HEK293 (cell line): ENCODE results near the gene KRT6A.
A peak's percentile ranks its signal among the peaks of the same experiment; 100 is the strongest.

Source experiments
- CTCF ChIA-PET: fragments of 350-600 bp; formaldehyde crosslinking; extraction: SDS; loops from one replicate; lab custom pipeline; 2021; ENCODE audit warnings: antibody characterized with exemption; lab: Yijun Ruan, JAX
- POLR2A ChIA-PET: fragments of 300-600 bp; formaldehyde crosslinking; extraction: SDS; loops from one replicate; lab custom pipeline; 2020; ENCODE audit warnings: antibody characterized with exemption, inconsistent platforms; lab: Yijun Ruan, JAX
- H3K27ac ChIP-seq: fragments of 200-500 bp; sonication (Bioruptor generic); 2 replicates; pipeline ENCODE4 v1.5.1; 2014; ENCODE audit warnings: low read depth, low read length, control low read depth, inconsistent platforms; ENCODE audit errors: extremely low read depth
- H3K36me3 ChIP-seq, 2 experiments: fragments of 200-500 bp in 1 of 2; sonication (Bioruptor generic) in 1 of 2; 1 replicate in 1 of 2; 2 replicates in 1 of 2; pipeline ENCODE4 v1.5.1; 2014 to 2017; ENCODE audit warnings: inconsistent platforms in 2 of 2, low read length in 2 of 2; ENCODE audit not compliant: control insufficient read depth in 2 of 2, insufficient read depth in 1 of 2
- H3K4me1 ChIP-seq: fragments of 200-500 bp; sonication (Bioruptor generic); 2 replicates; pipeline ENCODE4 v1.5.1; 2014; ENCODE audit warnings: mild to moderate bottlenecking, low read length, inconsistent platforms; ENCODE audit not compliant: control insufficient read depth, insufficient read depth
- H3K4me3 ChIP-seq: 2 replicates; pipeline ENCODE4 v1.5.1; 2011; ENCODE audit warnings: low read depth, mild to moderate bottlenecking, control low read depth, low read length, moderate library complexity
- H3K9me3 ChIP-seq: fragments of 200-500 bp; sonication (Bioruptor generic); 2 replicates; pipeline ENCODE4 v1.5.1; 2014; ENCODE audit warnings: low read depth, low read length, inconsistent platforms; ENCODE audit not compliant: control insufficient read depth, insufficient read depth
- EGR2 ChIP-seq: fragments of 450-650 bp; formaldehyde crosslinking; IDR thresholded peaks from 2 replicates; pipeline ENCODE4 v1.5.1; 2016; ENCODE audit warnings: low read depth, missing biosample characterization, missing genetic modification characterization
- GLIS1 ChIP-seq: fragments of 450-650 bp; formaldehyde crosslinking; IDR thresholded peaks from 2 replicates; pipeline ENCODE4 v1.5.1; 2016; ENCODE audit warnings: missing biosample characterization, missing genetic modification characterization
- INSM2 ChIP-seq: fragments of 450-650 bp; formaldehyde crosslinking; IDR thresholded peaks from 2 replicates; pipeline ENCODE4 v1.5.1; 2016; ENCODE audit warnings: missing biosample characterization, missing genetic modification characterization
- KLF16 ChIP-seq: fragments of 450-650 bp; formaldehyde crosslinking; IDR thresholded peaks from 2 replicates; pipeline ENCODE4 v1.5.1; 2017; ENCODE audit warnings: missing biosample characterization, missing genetic modification characterization
- OSR2 ChIP-seq: fragments of 450-650 bp; formaldehyde crosslinking; IDR thresholded peaks from 2 replicates; pipeline ENCODE4 v1.5.1; 2016; ENCODE audit warnings: missing biosample characterization, missing genetic modification characterization
- PRDM10 ChIP-seq: fragments of 450-650 bp; formaldehyde crosslinking; IDR thresholded peaks from 2 replicates; pipeline ENCODE4 v1.5.1; 2016; ENCODE audit warnings: missing biosample characterization, missing genetic modification characterization
- ZBTB17 ChIP-seq: fragments of 450-650 bp; formaldehyde crosslinking; IDR thresholded peaks from 2 replicates; pipeline ENCODE4 v1.5.1; 2016; ENCODE audit warnings: missing biosample characterization, missing genetic modification characterization
- ZFHX2 ChIP-seq: fragments of 450-650 bp; formaldehyde crosslinking; conservative IDR thresholded peaks from 2 replicates; pipeline ENCODE4 v1.5.1; 2016; ENCODE audit warnings: missing biosample characterization, missing genetic modification characterization
- ZFP37 ChIP-seq: fragments of 450-650 bp; formaldehyde crosslinking; IDR thresholded peaks from 2 replicates; pipeline ENCODE4 v1.5.1; 2016; ENCODE audit warnings: missing biosample characterization, missing genetic modification characterization
- ZNF335 ChIP-seq: fragments of 450-650 bp; formaldehyde crosslinking; conservative IDR thresholded peaks from 2 replicates; pipeline ENCODE4 v1.5.1; 2016; ENCODE audit warnings: missing biosample characterization, missing genetic modification characterization
- ZNF341 ChIP-seq: fragments of 450-650 bp; formaldehyde crosslinking; IDR thresholded peaks from 2 replicates; pipeline ENCODE4; 2016; ENCODE audit warnings: low read depth, missing biosample characterization, missing genetic modification characterization
- ZNF350 ChIP-seq: fragments of 450-650 bp; formaldehyde crosslinking; IDR thresholded peaks from 2 replicates; pipeline ENCODE4 v1.5.0; 2017; ENCODE audit warnings: missing biosample characterization, mild to moderate bottlenecking, missing genetic modification characterization
- ZNF366 ChIP-seq: fragments of 450-650 bp; formaldehyde crosslinking; conservative IDR thresholded peaks from 2 replicates; pipeline ENCODE4 v1.5.1; 2016; ENCODE audit warnings: missing biosample characterization, missing genetic modification characterization
- ZNF394 ChIP-seq: fragments of 450-650 bp; formaldehyde crosslinking; IDR thresholded peaks from 2 replicates; pipeline ENCODE4 v1.5.1; 2016; ENCODE audit warnings: missing biosample characterization, missing genetic modification characterization, mild to moderate bottlenecking, moderate library complexity, borderline replicate concordance
- ZNF398 ChIP-seq: fragments of 450-650 bp; formaldehyde crosslinking; IDR thresholded peaks from 2 replicates; pipeline ENCODE4 v1.5.1; 2017; ENCODE audit warnings: missing biosample characterization, missing genetic modification characterization
- ZNF596 ChIP-seq: fragments of 450-650 bp; IDR thresholded peaks from 2 replicates; pipeline ENCODE4 v1.5.0; 2018; ENCODE audit warnings: missing biosample characterization, mild to moderate bottlenecking, missing genetic modification characterization, moderate library complexity
- ZNF600 ChIP-seq: fragments of 450-650 bp; formaldehyde crosslinking; IDR thresholded peaks from 2 replicates; pipeline ENCODE4 v1.5.1; 2016; ENCODE audit warnings: missing biosample characterization, missing genetic modification characterization
- ZNF654 ChIP-seq: fragments of 450-650 bp; formaldehyde crosslinking; IDR thresholded peaks from 2 replicates; pipeline ENCODE4 v1.5.1; 2016; ENCODE audit warnings: low read depth, missing biosample characterization, missing genetic modification characterization
- ZNF692 ChIP-seq: fragments of 450-650 bp; formaldehyde crosslinking; IDR thresholded peaks from 2 replicates; pipeline ENCODE4 v1.5.1; 2016; ENCODE audit warnings: missing biosample characterization, missing genetic modification characterization
- ZNF785 ChIP-seq: fragments of 450-650 bp; formaldehyde crosslinking; IDR thresholded peaks from 2 replicates; pipeline ENCODE4 v1.5.1; 2016; ENCODE audit warnings: missing biosample characterization, missing genetic modification characterization
- TF ChIP-seq, protein P1 (sequence below): fragments of 450-650 bp; formaldehyde crosslinking; IDR thresholded peaks from 2 replicates; pipeline ENCODE4 v1.5.1; 2016; ENCODE audit warnings: missing biosample characterization, missing genetic modification characterization
- TF ChIP-seq, protein P2 (sequence below): fragments of 450-650 bp; formaldehyde crosslinking; IDR thresholded peaks from 2 replicates; pipeline ENCODE4 v1.5.1; 2016; ENCODE audit warnings: missing biosample characterization, missing genetic modification characterization

KRT6A gene

DNA sequence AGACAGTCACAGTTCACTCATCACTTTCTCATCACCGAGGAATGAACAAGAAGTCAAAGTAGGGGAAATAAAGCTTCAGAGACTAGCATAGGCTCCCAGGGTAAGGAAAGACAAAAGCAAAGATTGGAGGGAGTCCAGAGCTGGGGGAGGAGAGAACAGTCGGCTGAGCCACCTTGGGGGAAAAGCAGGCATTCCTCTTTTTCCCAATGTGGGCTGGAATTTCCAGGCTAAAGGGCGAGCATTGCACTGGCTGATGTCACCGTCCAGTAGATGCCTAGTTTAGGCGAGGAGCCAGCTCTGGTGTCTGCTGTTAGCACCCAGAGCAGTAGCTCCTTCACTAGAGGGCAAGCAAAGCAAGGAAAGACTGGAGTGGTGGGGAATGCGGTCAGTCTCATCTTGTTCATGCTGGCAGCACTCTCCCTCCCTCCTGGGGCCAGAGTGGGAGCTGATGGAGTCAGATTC, 50.4 kb downstream of the KRT6A start:
- Histone ChIP-seq H3K9me3 (no peaks in the 10 kb centered on the region), H3K4me3 (no peak overlapping the region), H3K36me3 (no peaks in the 10 kb centered on the region), H3K27ac (no peak overlapping the region), H3K4me1 (no peaks in the 10 kb centered on the region)
- ChIA-PET POLR2A (no interaction called here), CTCF (interaction anchor here (0.6 to 1.2 kb wide), 7 partner anchors 14 to 163 kb away, joined by 3 to 6 read pairs (median 3); no protein-coding TSS in a partner anchor)
- TF ChIP-seq ZFHX2 (tag by site-specific recombination), result peak; percentile 61; the same call in 1 of the 2 replicates
- peak; percentile 22; the same call in 1 of the 2 replicates for TF ChIP-seq ZNF692 (tag by site-specific recombination)
- TF ChIP-seq PRDM10 (tag by site-specific recombination), result peak; percentile 42; the same call in 1 of the 2 replicates
- TF ChIP-seq ZNF366 (tag by site-specific recombination), result peak; percentile 41; the same call in 1 of the 2 replicates
- TF ChIP-seq ZNF341 (tag by site-specific recombination), result peak; percentile 74
- 0 out of 2 replicates have a peak, but pooled peaks have one; percentile 21 for TF ChIP-seq INSM2 (tag by site-specific recombination)
- TF ChIP-seq KLF16 (tag by site-specific recombination), result no peak
- TF ChIP-seq ZNF398, result peak; percentile 65
- TF ChIP-seq, protein P1, sequence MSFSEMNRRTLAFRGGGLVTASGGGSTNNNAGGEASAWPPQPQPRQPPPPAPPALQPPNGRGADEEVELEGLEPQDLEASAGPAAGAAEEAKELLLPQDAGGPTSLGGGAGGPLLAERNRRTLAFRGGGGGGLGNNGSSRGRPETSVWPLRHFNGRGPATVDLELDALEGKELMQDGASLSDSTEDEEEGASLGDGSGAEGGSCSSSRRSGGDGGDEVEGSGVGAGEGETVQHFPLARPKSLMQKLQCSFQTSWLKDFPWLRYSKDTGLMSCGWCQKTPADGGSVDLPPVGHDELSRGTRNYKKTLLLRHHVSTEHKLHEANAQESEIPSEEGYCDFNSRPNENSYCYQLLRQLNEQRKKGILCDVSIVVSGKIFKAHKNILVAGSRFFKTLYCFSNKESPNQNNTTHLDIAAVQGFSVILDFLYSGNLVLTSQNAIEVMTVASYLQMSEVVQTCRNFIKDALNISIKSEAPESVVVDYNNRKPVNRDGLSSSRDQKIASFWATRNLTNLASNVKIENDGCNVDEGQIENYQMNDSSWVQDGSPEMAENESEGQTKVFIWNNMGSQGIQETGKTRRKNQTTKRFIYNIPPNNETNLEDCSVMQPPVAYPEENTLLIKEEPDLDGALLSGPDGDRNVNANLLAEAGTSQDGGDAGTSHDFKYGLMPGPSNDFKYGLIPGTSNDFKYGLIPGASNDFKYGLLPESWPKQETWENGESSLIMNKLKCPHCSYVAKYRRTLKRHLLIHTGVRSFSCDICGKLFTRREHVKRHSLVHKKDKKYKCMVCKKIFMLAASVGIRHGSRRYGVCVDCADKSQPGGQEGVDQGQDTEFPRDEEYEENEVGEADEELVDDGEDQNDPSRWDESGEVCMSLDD (tag by site-specific recombination), result no peak
- peak; percentile 59 for TF ChIP-seq OSR2 (tag by site-specific recombination)
- peak; percentile 21; the same call in 1 of the 2 replicates for TF ChIP-seq ZFP37 (tag by site-specific recombination)
- TF ChIP-seq EGR2, result 0 out of 2 replicates have a peak, but pooled peaks have one; percentile 30
- TF ChIP-seq, protein P2, sequence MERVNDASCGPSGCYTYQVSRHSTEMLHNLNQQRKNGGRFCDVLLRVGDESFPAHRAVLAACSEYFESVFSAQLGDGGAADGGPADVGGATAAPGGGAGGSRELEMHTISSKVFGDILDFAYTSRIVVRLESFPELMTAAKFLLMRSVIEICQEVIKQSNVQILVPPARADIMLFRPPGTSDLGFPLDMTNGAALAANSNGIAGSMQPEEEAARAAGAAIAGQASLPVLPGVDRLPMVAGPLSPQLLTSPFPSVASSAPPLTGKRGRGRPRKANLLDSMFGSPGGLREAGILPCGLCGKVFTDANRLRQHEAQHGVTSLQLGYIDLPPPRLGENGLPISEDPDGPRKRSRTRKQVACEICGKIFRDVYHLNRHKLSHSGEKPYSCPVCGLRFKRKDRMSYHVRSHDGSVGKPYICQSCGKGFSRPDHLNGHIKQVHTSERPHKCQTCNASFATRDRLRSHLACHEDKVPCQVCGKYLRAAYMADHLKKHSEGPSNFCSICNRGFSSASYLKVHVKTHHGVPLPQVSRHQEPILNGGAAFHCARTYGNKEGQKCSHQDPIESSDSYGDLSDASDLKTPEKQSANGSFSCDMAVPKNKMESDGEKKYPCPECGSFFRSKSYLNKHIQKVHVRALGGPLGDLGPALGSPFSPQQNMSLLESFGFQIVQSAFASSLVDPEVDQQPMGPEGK (tag by site-specific recombination), result 0 out of 2 replicates have a peak, but pooled peaks have one; percentile 25
- peak; percentile 94 for TF ChIP-seq ZNF600
- 0 out of 2 replicates have a peak, but pooled peaks have one; percentile 12 for TF ChIP-seq ZNF335 (tag by site-specific recombination)
- no peak for TF ChIP-seq ZNF350 (tag by site-specific recombination)
- no peak for TF ChIP-seq ZNF394
- no peak for TF ChIP-seq ZNF785 (tag by site-specific recombination)
- peak; percentile 32; the same call in 1 of the 2 replicates for TF ChIP-seq GLIS1
- TF ChIP-seq ZNF596, result no peak
- peak; percentile 29 for TF ChIP-seq ZNF654
- TF ChIP-seq ZBTB17 (tag by site-specific recombination), result peak; percentile 93
